A549 (cell line): ENCODE data around the gene TAB3. TPM values are rescaled to one million over a fixed set of nuclear protein-coding genes. Genes with fewer than 3 reads are reported as not detected.

ENCODE experiments used
- ATAC-seq, 2 experiments: fragments of 200-7000 bp in 1 of 2; fragments of >200 bp in 1 of 2; cut with Nextera tagmentation in 1 of 2; cut with Tn5 transposase in 1 of 2; 3 replicates each; pipeline versions ENCODE4 v1.8.0 to v1.9.1; 2018 to 2020; ENCODE audit warnings: mild to moderate bottlenecking in 1 of 2, moderate library complexity in 1 of 2
- CTCF ChIA-PET: fragments of 300-600 bp; sonication (Branson Sonifier 250); formaldehyde crosslinking; extraction: SDS; loops from one replicate; lab custom pipeline; 2021; ENCODE audit warnings: antibody characterized with exemption, inconsistent platforms; lab: Yijun Ruan, JAX
- POLR2A ChIA-PET: fragments of 350-600 bp; formaldehyde crosslinking; extraction: SDS; loops from one replicate; lab custom pipeline; 2021; ENCODE audit warnings: antibody characterized with exemption, inconsistent platforms; lab: Yijun Ruan, JAX
- DNase-seq, 2 experiments: peaks; one replicate each; pipeline versions ENCODE4 v3.0.0 to v3.0.0-alpha.2; 2011 to 2016; ENCODE audit warnings: low read depth in 1 of 2, low spot score in 1 of 2
- FAIRE-seq: peaks from 2 replicates; lab custom pipeline; 2011; peaks lifted over from hg19 to GRCh38; lab: Jason Lieb, UNC
- H3K27ac ChIP-seq, 2 experiments: fragments of >200 bp; sonication (Bioruptor Twin); formaldehyde crosslinking; 3 replicates each; pipeline ENCODE4 v1.5.1; 2016 to 2017
- H3K4me1 ChIP-seq: fragments of >200 bp; sonication (Bioruptor Twin); formaldehyde crosslinking; 3 replicates; pipeline ENCODE4 v1.6.1; 2016
- H3K4me2 ChIP-seq: fragments of >200 bp; sonication (Bioruptor Twin); formaldehyde crosslinking; 3 replicates; pipeline ENCODE4 v1.6.1; 2016
- H3K4me3 ChIP-seq: fragments of >200 bp; sonication (Bioruptor Twin); formaldehyde crosslinking; 3 replicates; pipeline ENCODE4 v1.5.1; 2016
- H3K9me3 ChIP-seq: fragments of >200 bp; sonication (Bioruptor Twin); formaldehyde crosslinking; 3 replicates; pipeline ENCODE4 v1.6.1; 2016
- BHLHE40 ChIP-seq: IDR thresholded peaks from 2 replicates; pipeline ENCODE4 v1.6.1; 2012; ENCODE audit warnings: low read depth, low read length, inconsistent platforms
- CBX2 ChIP-seq: fragments of 200-600 bp; sonication (generic); IDR thresholded peaks from 2 replicates; pipeline ENCODE4 v1.6.1; 2016; ENCODE audit warnings: low read depth, mild to moderate bottlenecking, borderline replicate concordance
- CEBPB ChIP-seq, 2 experiments: fragments of >200 bp in 1 of 2; sonication (Bioruptor Twin) in 1 of 2; formaldehyde crosslinking in 1 of 2; IDR thresholded peaks; 2 replicates each; pipeline ENCODE4 v1.6.1; 2012 to 2016
- CHD2 ChIP-seq: fragments of 150-350 bp; IDR thresholded peaks from 2 replicates; pipeline ENCODE4 v1.6.1; 2014; ENCODE audit warnings: low read length; ENCODE audit not compliant: partially characterized antibody
- CHD4 ChIP-seq: fragments of 200-600 bp; sonication (generic); IDR thresholded peaks from 2 replicates; pipeline ENCODE4 v1.6.1; 2016; ENCODE audit warnings: antibody characterized with exemption, mild to moderate bottlenecking, borderline replicate concordance
- EHMT2 ChIP-seq: fragments of 200-600 bp; sonication (generic); IDR thresholded peaks from 2 replicates; pipeline ENCODE4 v1.6.1; 2016; ENCODE audit warnings: antibody characterized with exemption, low read depth, mild to moderate bottlenecking, moderate library complexity
- EP300 ChIP-seq, 2 experiments: fragments of >200 bp; sonication (Bioruptor Twin); formaldehyde crosslinking; IDR thresholded peaks; 2 replicates in 1 of 2; 3 replicates in 1 of 2; pipeline ENCODE4 v1.6.1; 2016 to 2017
- ESRRA ChIP-seq: fragments of 150-350 bp; IDR thresholded peaks from 2 replicates; pipeline ENCODE4 v1.6.1; 2014; ENCODE audit warnings: mild to moderate bottlenecking, low read length, borderline replicate concordance
- GATA3 ChIP-seq: IDR thresholded peaks from 2 replicates; pipeline ENCODE4 v1.6.1; 2012; ENCODE audit warnings: borderline replicate concordance
- HES2 ChIP-seq: fragments of >200 bp; sonication (Bioruptor Twin); formaldehyde crosslinking; IDR thresholded peaks from 2 replicates; pipeline ENCODE4 v1.6.1; 2016
- HEYL ChIP-seq: fragments of 250-450 bp; sonication (Bioruptor Pico); IDR thresholded peaks from 2 replicates; pipeline ENCODE4 v1.8.0; 2021; ENCODE audit warnings: mild to moderate bottlenecking, moderate library complexity
- HOXB5 ChIP-seq: fragments of 250-450 bp; sonication (Bioruptor Pico); IDR thresholded peaks from 2 replicates; pipeline ENCODE4 v1.5.0; 2020; ENCODE audit warnings: mild to moderate bottlenecking, moderate library complexity
- MAFK ChIP-seq: fragments of 450-650 bp; IDR thresholded peaks from 2 replicates; pipeline ENCODE4 v1.6.1; 2014; ENCODE audit not compliant: partially characterized antibody
- MYC ChIP-seq: IDR thresholded peaks from 2 replicates; pipeline ENCODE4 v1.6.1; 2012; ENCODE audit warnings: mild to moderate bottlenecking, inconsistent platforms, low read length, improper control_type of control experiment, borderline replicate concordance
- NFE2L2 ChIP-seq: fragments of 150-350 bp; conservative IDR thresholded peaks from 2 replicates; pipeline ENCODE4 v1.6.1; 2014; ENCODE audit warnings: low read length
- POLR2A ChIP-seq: IDR thresholded peaks from 2 replicates; pipeline ENCODE4 v1.6.1; 2012; ENCODE audit warnings: mild to moderate bottlenecking, low read length
- RAD21 ChIP-seq, 2 experiments: fragments of >200 bp in 1 of 2; sonication (Bioruptor Twin) in 1 of 2; formaldehyde crosslinking in 1 of 2; IDR thresholded peaks in 1 of 2; conservative IDR thresholded peaks in 1 of 2; 2 replicates in 1 of 2; 3 replicates in 1 of 2; pipeline ENCODE4 v1.6.1; 2012 to 2018; ENCODE audit warnings: inconsistent platforms in 1 of 2
- RARB ChIP-seq: fragments of 250-450 bp; sonication (Bioruptor Pico); IDR thresholded peaks from 2 replicates; pipeline ENCODE4 v1.8.0; 2021; ENCODE audit warnings: mild to moderate bottlenecking, moderate library complexity
- RCOR1 ChIP-seq: fragments of 150-350 bp; IDR thresholded peaks from 2 replicates; pipeline ENCODE4 v1.6.1; 2014; ENCODE audit warnings: antibody characterized with exemption, low read length, low read depth
- RFX5 ChIP-seq: fragments of 450-650 bp; IDR thresholded peaks from 2 replicates; pipeline ENCODE4 v1.7.1; 2014; ENCODE audit warnings: antibody characterized with exemption, mild to moderate bottlenecking, moderate library complexity
- SMC3 ChIP-seq: fragments of >200 bp; sonication (Bioruptor Twin); formaldehyde crosslinking; IDR thresholded peaks from 3 replicates; pipeline ENCODE4 v1.6.1; 2018; ENCODE audit warnings: inconsistent platforms
- SREBF2 ChIP-seq: fragments of 450-650 bp; IDR thresholded peaks from 2 replicates; pipeline ENCODE4 v1.6.1; 2014; ENCODE audit warnings: mild to moderate bottlenecking, moderate library complexity
- TFCP2L1 ChIP-seq: fragments of 250-450 bp; sonication (Bioruptor Pico); IDR thresholded peaks from 2 replicates; pipeline ENCODE4 v1.5.0; 2021; ENCODE audit warnings: mild to moderate bottlenecking
- ZFP36 ChIP-seq: fragments of 450-650 bp; IDR thresholded peaks from 2 replicates; pipeline ENCODE4 v1.6.1; 2014; ENCODE audit warnings: borderline replicate concordance; ENCODE audit not compliant: partially characterized antibody
- ZNF302 ChIP-seq: fragments of 250-450 bp; sonication (Bioruptor Pico); IDR thresholded peaks from 2 replicates; pipeline ENCODE4 v1.9.0; 2021; ENCODE audit warnings: inconsistent platforms, mild to moderate bottlenecking, moderate library complexity
- ZSCAN20 ChIP-seq: fragments of 250-450 bp; sonication (Bioruptor Pico); IDR thresholded peaks from 2 replicates; pipeline ENCODE4 v1.8.0; 2022; ENCODE audit warnings: mild to moderate bottlenecking, moderate library complexity
- WGBS: methylation state at CpG from one replicate; pipeline ENCODE4 v1.1.6; 2017; ENCODE audit errors: missing lambda C conversion rate; 5-methylcytosine and 5-hydroxymethylcytosine counted together
- polyA plus RNA-seq, 4 experiments: library from polyadenylated mRNA; depleted of rRNA in 3 of 4; stranded (reverse); fragments of >200 nt; fragmentation: RNase III in 1 of 4; extraction: RNeasy Plus Mini Kit Qiagen cat#74134 plus additional on column Dnase treatment in 1 of 4; gene quantifications; 2 replicates in 3 of 4; 3 replicates in 1 of 4; pipeline ENCODE4 v1.2.3, GENCODE V29; 2011 to 2017
- TF ChIP-seq, protein P1 (sequence below): fragments of >200 bp; sonication (Bioruptor Twin); formaldehyde crosslinking; IDR thresholded peaks from 3 replicates; pipeline ENCODE4 v1.6.1; 2016
- TF ChIP-seq, protein P2 (sequence below): fragments of >200 bp; sonication (Bioruptor Twin); formaldehyde crosslinking; IDR thresholded peaks from 3 replicates; pipeline ENCODE4 v1.5.1; 2016

TAB3 gene
- polyA plus RNA-seq, 2 of the 4 experiments (the other 2 are of a cell fraction): 11.2 to 18.6 TPM

GRCh38 chrX:30822764-30823163 lies 66.3 kb downstream of the TAB3 start:
- Histone ChIP-seq H3K9me3 (no peaks in the 10 kb centered on the region), H3K27ac (no peak overlapping the region), H3K4me3 (no peak overlapping the region), H3K4me2 (no peak overlapping the region), H3K4me1 (no peaks in the 10 kb centered on the region)
- ChIA-PET POLR2A (no interaction called here), CTCF (no interaction called here)
- DNase-seq (no peak), FAIRE-seq (no peak), ATAC-seq (no peak)
- TF ChIP-seq ZSCAN20 (no peak), CEBPB (IDR thresholded peaks at IDR 0.05) (no peak), RFX5 (no peak), POLR2A (no peak), ZNF302 (CRISPR knock-in tag) (no peak), BHLHE40 (no peak), EHMT2 (no peak), HES2 (no peak), HEYL (CRISPR knock-in tag) (no peak), RAD21 (conservative IDR thresholded peaks at IDR 0.05 in 1 of 2, IDR thresholded peaks at IDR 0.05 in 1 of 2) (no peak), CHD4 (no peak), GATA3 (no peak), MYC (no peak), ESRRA (no peak), EP300 (IDR thresholded peaks at IDR 0.05) (no peak), SMC3 (no peak), SREBF2 (no peak), CBX2 (no peak), RCOR1 (no peak)
- TF ChIP-seq, protein P1, sequence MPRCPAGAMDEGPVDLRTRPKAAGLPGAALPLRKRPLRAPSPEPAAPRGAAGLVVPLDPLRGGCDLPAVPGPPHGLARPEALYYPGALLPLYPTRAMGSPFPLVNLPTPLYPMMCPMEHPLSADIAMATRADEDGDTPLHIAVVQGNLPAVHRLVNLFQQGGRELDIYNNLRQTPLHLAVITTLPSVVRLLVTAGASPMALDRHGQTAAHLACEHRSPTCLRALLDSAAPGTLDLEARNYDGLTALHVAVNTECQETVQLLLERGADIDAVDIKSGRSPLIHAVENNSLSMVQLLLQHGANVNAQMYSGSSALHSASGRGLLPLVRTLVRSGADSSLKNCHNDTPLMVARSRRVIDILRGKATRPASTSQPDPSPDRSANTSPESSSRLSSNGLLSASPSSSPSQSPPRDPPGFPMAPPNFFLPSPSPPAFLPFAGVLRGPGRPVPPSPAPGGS: no peak
- 46% methylated on average over 2 of the region's 2 CpGs for WGBS

- ChIA-PET POLR2A (no interaction called here), CTCF (no interaction called here)
- H3K4me2 ChIP-seq: no peak overlapping the region
- WGBS: 12% methylated on average over 3 of the region's 3 CpGs
- ATAC-seq (peak in 1 of 2 experiments; percentile 63; a peak in 2 of 6 replicates), FAIRE-seq (peak; percentile 56), DNase-seq (no peak)
- H3K4me3 ChIP-seq: no peak overlapping the region
- no peaks in the 10 kb centered on the region for H3K4me1 ChIP-seq
- H3K9me3 ChIP-seq: no peaks in the 10 kb centered on the region
- TF ChIP-seq NFE2L2 (no peak), RAD21 (conservative IDR thresholded peaks at IDR 0.05 in 1 of 2, IDR thresholded peaks at IDR 0.05 in 1 of 2) (0 out of 5 replicates have a peak, but pooled peaks of 1 of the 2 experiments have one; percentile 7), MAFK (no peak), CHD4 (no peak), TFCP2L1 (CRISPR knock-in tag) (no peak), RARB (CRISPR knock-in tag) (no peak), ZFP36 (no peak), HOXB5 (CRISPR knock-in tag) (no peak), CHD2 (no peak)
- TF ChIP-seq, protein P2, sequence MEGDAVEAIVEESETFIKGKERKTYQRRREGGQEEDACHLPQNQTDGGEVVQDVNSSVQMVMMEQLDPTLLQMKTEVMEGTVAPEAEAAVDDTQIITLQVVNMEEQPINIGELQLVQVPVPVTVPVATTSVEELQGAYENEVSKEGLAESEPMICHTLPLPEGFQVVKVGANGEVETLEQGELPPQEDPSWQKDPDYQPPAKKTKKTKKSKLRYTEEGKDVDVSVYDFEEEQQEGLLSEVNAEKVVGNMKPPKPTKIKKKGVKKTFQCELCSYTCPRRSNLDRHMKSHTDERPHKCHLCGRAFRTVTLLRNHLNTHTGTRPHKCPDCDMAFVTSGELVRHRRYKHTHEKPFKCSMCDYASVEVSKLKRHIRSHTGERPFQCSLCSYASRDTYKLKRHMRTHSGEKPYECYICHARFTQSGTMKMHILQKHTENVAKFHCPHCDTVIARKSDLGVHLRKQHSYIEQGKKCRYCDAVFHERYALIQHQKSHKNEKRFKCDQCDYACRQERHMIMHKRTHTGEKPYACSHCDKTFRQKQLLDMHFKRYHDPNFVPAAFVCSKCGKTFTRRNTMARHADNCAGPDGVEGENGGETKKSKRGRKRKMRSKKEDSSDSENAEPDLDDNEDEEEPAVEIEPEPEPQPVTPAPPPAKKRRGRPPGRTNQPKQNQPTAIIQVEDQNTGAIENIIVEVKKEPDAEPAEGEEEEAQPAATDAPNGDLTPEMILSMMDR: peak; percentile 9; the same call in 1 of the 3 replicates
- H3K27ac ChIP-seq: no peak overlapping the region
These were observed 66.9 kb downstream of the TAB3 start for GRCh38 chrX:30822068-30822681.
